K562 (cell line): ENCODE results near the gene GFOD1. TPM values are rescaled to one million over a fixed set of nuclear protein-coding genes. Genes with fewer than 3 reads are reported as not detected.

ENCODE experiments used
- CEBPB ChIP-seq: fragments of 450-650 bp; IDR thresholded peaks from 2 replicates; pipeline ENCODE4 v1.6.1; 2016; ENCODE audit warnings: missing genetic modification characterization, missing compliant biosample characterization
- IFI16 ChIP-seq: fragments of 250-450 bp; sonication (Bioruptor Pico); IDR thresholded peaks from 2 replicates; pipeline ENCODE4 v2.1.2; 2022; ENCODE audit warnings: mild to moderate bottlenecking, inconsistent platforms
- JUND ChIP-seq, 2 experiments: IDR thresholded peaks; 2 replicates in 1 of 2; 3 replicates in 1 of 2; pipeline ENCODE4 v1.6.1; 2011; ENCODE audit warnings: borderline replicate concordance in 2 of 2, low read depth in 2 of 2, low read length in 2 of 2, improper control_type of control experiment in 1 of 2, missing biosample characterization in 1 of 2, missing genetic modification characterization in 1 of 2, missing genetic modification reagents in 1 of 2
- MECOM ChIP-seq: fragments of 250-450 bp; sonication (Bioruptor Pico); IDR thresholded peaks from 2 replicates; pipeline ENCODE4 v1.8.0; 2022; ENCODE audit warnings: inconsistent platforms
- MEF2D ChIP-seq: conservative IDR thresholded peaks from 2 replicates; pipeline ENCODE4 v1.6.1; 2016; ENCODE audit warnings: low read depth, missing genetic modification characterization, missing compliant biosample characterization
- MEIS2 ChIP-seq: fragments of 450-650 bp; IDR thresholded peaks from 2 replicates; pipeline ENCODE4 v1.6.1; 2014; ENCODE audit warnings: mild to moderate bottlenecking; ENCODE audit not compliant: partially characterized antibody
- POU5F1 ChIP-seq: fragments of 150-350 bp; IDR thresholded peaks from 2 replicates; pipeline ENCODE4 v1.6.1; 2014; ENCODE audit warnings: borderline replicate concordance, low read length, low read depth, mild to moderate bottlenecking; ENCODE audit not compliant: partially characterized antibody
- RBM34 ChIP-seq: fragments of 200-400 bp; formaldehyde crosslinking; IDR thresholded peaks from 2 replicates; pipeline ENCODE4 v1.6.1; 2018; ENCODE audit warnings: low read length, borderline replicate concordance; ENCODE audit not compliant: insufficient read depth
- ZNF41 ChIP-seq: fragments of 250-450 bp; sonication (Bioruptor Pico); conservative IDR thresholded peaks from 2 replicates; pipeline ENCODE4 v1.4.0; 2020; ENCODE audit warnings: mild to moderate bottlenecking
- ZNF644 ChIP-seq: fragments of 200-800 bp; sonication (Bioruptor generic); IDR thresholded peaks from 2 replicates; pipeline ENCODE4 v1.6.1; 2016; ENCODE audit warnings: low read depth, missing genetic modification characterization, missing compliant biosample characterization
- polyA plus RNA-seq, 8 experiments: library from polyadenylated mRNA; depleted of rRNA in 4 of 8; stranded (reverse) in 5 of 8; unstranded in 3 of 8; fragments of >200 nt; fragmentation: Nextera tagmentation in 2 of 8; fragmentation: Illumina TruSeq in 1 of 8; extraction: Ambion mirVana in 2 of 8; extraction: Trizol in 1 of 8; gene quantifications; 2 replicates each; pipeline versions ENCODE4 v1.2.1 to v1.2.3, GENCODE V29; 2011 to 2014; ENCODE audit warnings: inconsistent platforms in 1 of 8, missing spikeins in 1 of 8
- total RNA-seq, 7 experiments: library from RNA; depleted of rRNA in 6 of 7; stranded (reverse); fragments of >200 nt in 6 of 7; fragmentation: Illumina TruSeq in 2 of 7; extraction: Trizol in 2 of 7; gene quantifications; 2 replicates each; pipeline versions ENCODE4 v1.2.1 to v1.2.3, GENCODE V29; 2011 to 2021; ENCODE audit warnings: low replicate concordance in 1 of 7
- TF ChIP-seq, protein P1 (sequence below): fragments of 450-650 bp; formaldehyde crosslinking; IDR thresholded peaks from 2 replicates; pipeline ENCODE4 v1.4.0; 2020; ENCODE audit warnings: mild to moderate bottlenecking, moderate library complexity
- TF ChIP-seq, protein P2 (sequence below), 2 experiments: IDR thresholded peaks; 2 replicates each; pipeline ENCODE4 v1.6.1; 2012; ENCODE audit warnings: improper control_type of control experiment in 2 of 2, low read depth in 2 of 2, low read length in 2 of 2, borderline replicate concordance in 1 of 2
- TF ChIP-seq, protein P3 (sequence below): sonication (generic); formaldehyde crosslinking; IDR thresholded peaks from 2 replicates; pipeline ENCODE4 v1.8.1; 2023; ENCODE audit warnings: missing genetic modification reagents, mild to moderate bottlenecking, borderline replicate concordance
- TF ChIP-seq, protein P4 (sequence below), 2 experiments: fragments of 450-650 bp; conservative IDR thresholded peaks; 2 replicates each; pipeline ENCODE4 v1.6.1; 2017; ENCODE audit warnings: mild to moderate bottlenecking in 2 of 2, moderate library complexity in 2 of 2
- TF ChIP-seq, protein P5 (sequence below): fragments of 450-650 bp; IDR thresholded peaks from one replicate; pipeline ENCODE4 v1.6.1; 2018; ENCODE audit warnings: mild to moderate bottlenecking, moderate library complexity; ENCODE audit not compliant: partially characterized antibody

Gene GFOD1
- total and polyA plus RNA-seq, 9 of the 15 experiments (the other 6 are each of a cell fraction or from before 2014, with no cell fraction given) = 3.8 to 12.0 (median 8.2) TPM

DNA sequence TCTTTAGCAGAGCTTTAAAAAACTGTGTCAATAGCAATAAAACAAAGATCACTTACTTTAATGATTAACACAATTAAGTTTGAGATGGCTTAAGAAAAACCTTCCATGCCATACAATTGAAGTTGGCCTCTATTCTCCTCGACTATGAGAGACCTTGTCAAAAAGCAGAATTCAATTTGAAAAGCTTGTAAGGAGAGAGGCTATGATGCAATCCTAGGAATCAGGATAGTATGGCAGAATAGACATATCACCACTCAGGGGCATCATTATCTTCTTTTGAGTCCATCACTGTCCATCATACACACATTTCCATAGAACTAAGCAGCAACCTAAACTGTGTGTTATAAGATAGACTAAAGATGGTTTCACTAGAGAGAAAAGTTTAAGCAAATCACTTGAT lies 176.2 kb downstream of the GFOD1 start (continued):
- TF ChIP-seq, protein P1, sequence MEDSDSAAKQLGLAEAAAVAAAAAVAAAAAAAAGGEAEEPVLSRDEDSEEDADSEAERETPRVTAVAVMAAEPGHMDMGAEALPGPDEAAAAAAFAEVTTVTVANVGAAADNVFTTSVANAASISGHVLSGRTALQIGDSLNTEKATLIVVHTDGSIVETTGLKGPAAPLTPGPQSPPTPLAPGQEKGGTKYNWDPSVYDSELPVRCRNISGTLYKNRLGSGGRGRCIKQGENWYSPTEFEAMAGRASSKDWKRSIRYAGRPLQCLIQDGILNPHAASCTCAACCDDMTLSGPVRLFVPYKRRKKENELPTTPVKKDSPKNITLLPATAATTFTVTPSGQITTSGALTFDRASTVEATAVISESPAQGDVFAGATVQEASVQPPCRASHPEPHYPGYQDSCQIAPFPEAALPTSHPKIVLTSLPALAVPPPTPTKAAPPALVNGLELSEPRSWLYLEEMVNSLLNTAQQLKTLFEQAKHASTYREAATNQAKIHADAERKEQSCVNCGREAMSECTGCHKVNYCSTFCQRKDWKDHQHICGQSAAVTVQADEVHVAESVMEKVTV (CRISPR knock-in tag) = no peak
- TF ChIP-seq ZNF41 (CRISPR knock-in tag) (no peak), JUND (IDR thresholded peaks at IDR 0.05; ENCODE audit: borderline replicate concordance, low read depth, low read length) (no peak), JUND (tag; IDR thresholded peaks at IDR 0.05; ENCODE audit: borderline replicate concordance, low read depth, low read length) (no peak), MECOM (CRISPR knock-in tag) (peak; percentile 49; the same call in 1 of the 2 replicates), CEBPB (tag) (peak; percentile 72), MEIS2 (peak; percentile 26), IFI16 (CRISPR knock-in tag) (no peak), MEF2D (tag) (no peak), RBM34 (no peak), ZNF644 (tag) (no peak), POU5F1 (no peak)
- TF ChIP-seq, protein P2, sequence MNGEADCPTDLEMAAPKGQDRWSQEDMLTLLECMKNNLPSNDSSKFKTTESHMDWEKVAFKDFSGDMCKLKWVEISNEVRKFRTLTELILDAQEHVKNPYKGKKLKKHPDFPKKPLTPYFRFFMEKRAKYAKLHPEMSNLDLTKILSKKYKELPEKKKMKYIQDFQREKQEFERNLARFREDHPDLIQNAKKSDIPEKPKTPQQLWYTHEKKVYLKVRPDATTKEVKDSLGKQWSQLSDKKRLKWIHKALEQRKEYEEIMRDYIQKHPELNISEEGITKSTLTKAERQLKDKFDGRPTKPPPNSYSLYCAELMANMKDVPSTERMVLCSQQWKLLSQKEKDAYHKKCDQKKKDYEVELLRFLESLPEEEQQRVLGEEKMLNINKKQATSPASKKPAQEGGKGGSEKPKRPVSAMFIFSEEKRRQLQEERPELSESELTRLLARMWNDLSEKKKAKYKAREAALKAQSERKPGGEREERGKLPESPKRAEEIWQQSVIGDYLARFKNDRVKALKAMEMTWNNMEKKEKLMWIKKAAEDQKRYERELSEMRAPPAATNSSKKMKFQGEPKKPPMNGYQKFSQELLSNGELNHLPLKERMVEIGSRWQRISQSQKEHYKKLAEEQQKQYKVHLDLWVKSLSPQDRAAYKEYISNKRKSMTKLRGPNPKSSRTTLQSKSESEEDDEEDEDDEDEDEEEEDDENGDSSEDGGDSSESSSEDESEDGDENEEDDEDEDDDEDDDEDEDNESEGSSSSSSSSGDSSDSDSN (IDR thresholded peaks at IDR 0.05; ENCODE audit: borderline replicate concordance in 1 of 2, low read depth in 2 of 2, low read length in 2 of 2) = no peak
- TF ChIP-seq, protein P3, sequence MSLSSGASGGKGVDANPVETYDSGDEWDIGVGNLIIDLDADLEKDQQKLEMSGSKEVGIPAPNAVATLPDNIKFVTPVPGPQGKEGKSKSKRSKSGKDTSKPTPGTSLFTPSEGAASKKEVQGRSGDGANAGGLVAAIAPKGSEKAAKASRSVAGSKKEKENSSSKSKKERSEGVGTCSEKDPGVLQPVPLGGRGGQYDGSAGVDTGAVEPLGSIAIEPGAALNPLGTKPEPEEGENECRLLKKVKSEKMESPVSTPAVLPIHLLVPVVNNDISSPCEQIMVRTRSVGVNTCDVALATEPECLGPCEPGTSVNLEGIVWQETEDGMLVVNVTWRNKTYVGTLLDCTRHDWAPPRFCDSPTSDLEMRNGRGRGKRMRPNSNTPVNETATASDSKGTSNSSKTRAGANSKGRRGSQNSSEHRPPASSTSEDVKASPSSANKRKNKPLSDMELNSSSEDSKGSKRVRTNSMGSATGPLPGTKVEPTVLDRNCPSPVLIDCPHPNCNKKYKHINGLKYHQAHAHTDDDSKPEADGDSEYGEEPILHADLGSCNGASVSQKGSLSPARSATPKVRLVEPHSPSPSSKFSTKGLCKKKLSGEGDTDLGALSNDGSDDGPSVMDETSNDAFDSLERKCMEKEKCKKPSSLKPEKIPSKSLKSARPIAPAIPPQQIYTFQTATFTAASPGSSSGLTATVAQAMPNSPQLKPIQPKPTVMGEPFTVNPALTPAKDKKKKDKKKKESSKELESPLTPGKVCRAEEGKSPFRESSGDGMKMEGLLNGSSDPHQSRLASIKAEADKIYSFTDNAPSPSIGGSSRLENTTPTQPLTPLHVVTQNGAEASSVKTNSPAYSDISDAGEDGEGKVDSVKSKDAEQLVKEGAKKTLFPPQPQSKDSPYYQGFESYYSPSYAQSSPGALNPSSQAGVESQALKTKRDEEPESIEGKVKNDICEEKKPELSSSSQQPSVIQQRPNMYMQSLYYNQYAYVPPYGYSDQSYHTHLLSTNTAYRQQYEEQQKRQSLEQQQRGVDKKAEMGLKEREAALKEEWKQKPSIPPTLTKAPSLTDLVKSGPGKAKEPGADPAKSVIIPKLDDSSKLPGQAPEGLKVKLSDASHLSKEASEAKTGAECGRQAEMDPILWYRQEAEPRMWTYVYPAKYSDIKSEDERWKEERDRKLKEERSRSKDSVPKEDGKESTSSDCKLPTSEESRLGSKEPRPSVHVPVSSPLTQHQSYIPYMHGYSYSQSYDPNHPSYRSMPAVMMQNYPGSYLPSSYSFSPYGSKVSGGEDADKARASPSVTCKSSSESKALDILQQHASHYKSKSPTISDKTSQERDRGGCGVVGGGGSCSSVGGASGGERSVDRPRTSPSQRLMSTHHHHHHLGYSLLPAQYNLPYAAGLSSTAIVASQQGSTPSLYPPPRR (CRISPR knock-in tag) = no peak
- TF ChIP-seq, protein P4, sequence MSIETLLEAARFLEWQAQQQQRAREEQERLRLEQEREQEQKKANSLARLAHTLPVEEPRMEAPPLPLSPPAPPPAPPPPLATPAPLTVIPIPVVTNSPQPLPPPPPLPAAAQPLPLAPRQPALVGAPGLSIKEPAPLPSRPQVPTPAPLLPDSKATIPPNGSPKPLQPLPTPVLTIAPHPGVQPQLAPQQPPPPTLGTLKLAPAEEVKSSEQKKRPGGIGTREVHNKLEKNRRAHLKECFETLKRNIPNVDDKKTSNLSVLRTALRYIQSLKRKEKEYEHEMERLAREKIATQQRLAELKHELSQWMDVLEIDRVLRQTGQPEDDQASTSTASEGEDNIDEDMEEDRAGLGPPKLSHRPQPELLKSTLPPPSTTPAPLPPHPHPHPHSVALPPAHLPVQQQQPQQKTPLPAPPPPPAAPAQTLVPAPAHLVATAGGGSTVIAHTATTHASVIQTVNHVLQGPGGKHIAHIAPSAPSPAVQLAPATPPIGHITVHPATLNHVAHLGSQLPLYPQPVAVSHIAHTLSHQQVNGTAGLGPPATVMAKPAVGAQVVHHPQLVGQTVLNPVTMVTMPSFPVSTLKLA (conservative IDR thresholded peaks at IDR 0.05) = no peak
- TF ChIP-seq, protein P5, sequence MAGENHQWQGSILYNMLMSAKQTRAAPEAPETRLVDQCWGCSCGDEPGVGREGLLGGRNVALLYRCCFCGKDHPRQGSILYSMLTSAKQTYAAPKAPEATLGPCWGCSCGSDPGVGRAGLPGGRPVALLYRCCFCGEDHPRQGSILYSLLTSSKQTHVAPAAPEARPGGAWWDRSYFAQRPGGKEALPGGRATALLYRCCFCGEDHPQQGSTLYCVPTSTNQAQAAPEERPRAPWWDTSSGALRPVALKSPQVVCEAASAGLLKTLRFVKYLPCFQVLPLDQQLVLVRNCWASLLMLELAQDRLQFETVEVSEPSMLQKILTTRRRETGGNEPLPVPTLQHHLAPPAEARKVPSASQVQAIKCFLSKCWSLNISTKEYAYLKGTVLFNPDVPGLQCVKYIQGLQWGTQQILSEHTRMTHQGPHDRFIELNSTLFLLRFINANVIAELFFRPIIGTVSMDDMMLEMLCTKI = no peak
